SK-N-SH (cell line): ENCODE results near the gene SCOC. TPM values are rescaled to one million over a fixed set of nuclear protein-coding genes. Genes with fewer than 3 reads are reported as not detected.

Experiments used
- CTCF ChIA-PET: fragments of 300-600, 350-600 bp; formaldehyde crosslinking; extraction: SDS; loops from one replicate; lab custom pipeline; 2021; lab: Yijun Ruan, JAX
- POLR2A ChIA-PET: fragments of 350-600 bp; sonication (Branson Sonifier 250); formaldehyde crosslinking; extraction: SDS; loops from one replicate; lab custom pipeline; 2020; ENCODE audit warnings: antibody characterized with exemption, inconsistent platforms; lab: Yijun Ruan, JAX
- DNase-seq: peaks from one replicate; pipeline ENCODE4 v3.0.0; 2012
- H2AFZ ChIP-seq: fragments of 200-600 bp; sonication (generic); 2 replicates; pipeline ENCODE4 v1.8.1; 2016; ENCODE audit warnings: antibody characterized with exemption, mild to moderate bottlenecking, low read depth
- H3F3A ChIP-seq: fragments of 200-600 bp; sonication (generic); replicated peaks from 2 replicates; pipeline ENCODE3; 2016; ENCODE audit warnings: antibody characterized with exemption, mild to moderate bottlenecking; ENCODE audit not compliant: insufficient read depth
- H3K27ac ChIP-seq, 2 experiments: fragments of 200-500 bp in 1 of 2; fragments of 200-600 bp in 1 of 2; sonication (Bioruptor generic) in 1 of 2; sonication (generic), shearing (Covaris generic) in 1 of 2; 2 replicates each; pipeline versions ENCODE4 v1.5.1 to v1.6.1; 2014 to 2016; ENCODE audit warnings: low read depth in 2 of 2, inconsistent platforms in 1 of 2, low read length in 1 of 2, mild to moderate bottlenecking in 1 of 2, mixed read lengths in 1 of 2
- H3K27me3 ChIP-seq: fragments of 200-600 bp; sonication (generic), shearing (Covaris generic); 2 replicates; pipeline ENCODE4 v1.6.1; 2016; ENCODE audit warnings: mixed run types; ENCODE audit not compliant: insufficient read depth
- H3K36me3 ChIP-seq, 2 experiments: fragments of 200-500 bp in 1 of 2; fragments of 200-600 bp in 1 of 2; sonication (Bioruptor generic) in 1 of 2; sonication (generic) in 1 of 2; replicated peaks in 1 of 2; 2 replicates each; pipeline versions ENCODE3 to v1.5.1; 2014 to 2016; ENCODE audit warnings: low read length in 1 of 2, mild to moderate bottlenecking in 1 of 2; ENCODE audit not compliant: insufficient read depth in 2 of 2, control insufficient read depth in 1 of 2
- H3K4me1 ChIP-seq, 2 experiments: fragments of 200-500 bp in 1 of 2; fragments of 200-600 bp in 1 of 2; sonication (Bioruptor generic) in 1 of 2; sonication (generic), shearing (Covaris generic) in 1 of 2; 2 replicates each; pipeline versions ENCODE4 v1.5.1 to v1.6.1; 2014 to 2016; ENCODE audit warnings: low read depth in 1 of 2, low read length in 1 of 2, mixed run types in 1 of 2; ENCODE audit not compliant: insufficient read depth in 2 of 2, control insufficient read depth in 1 of 2
- H3K4me2 ChIP-seq: fragments of 200-600 bp; sonication (generic), shearing (Covaris generic); 2 replicates; pipeline ENCODE4 v1.6.1; 2017; ENCODE audit warnings: mixed run types
- H3K4me3 ChIP-seq, 2 experiments: fragments of 200-500 bp in 1 of 2; fragments of 200-600 bp in 1 of 2; sonication (Bioruptor generic) in 1 of 2; sonication (generic), shearing (Covaris generic) in 1 of 2; 2 replicates each; pipeline versions ENCODE4 v1.5.1 to v1.8.1; 2014 to 2016; ENCODE audit warnings: low read depth in 2 of 2, inconsistent platforms in 1 of 2, low read length in 1 of 2, mild to moderate bottlenecking in 1 of 2, mixed read lengths in 1 of 2, moderate library complexity in 1 of 2
- H3K79me2 ChIP-seq: fragments of 200-600 bp; sonication (generic); 2 replicates; pipeline ENCODE4 v1.8.1; 2017; ENCODE audit warnings: mild to moderate bottlenecking; ENCODE audit not compliant: insufficient read depth
- H3K9ac ChIP-seq: fragments of 200-600 bp; sonication (generic); 2 replicates; pipeline ENCODE4 v1.6.1; 2017; ENCODE audit warnings: mixed run types
- H3K9me2 ChIP-seq: fragments of 200-600 bp; sonication (generic); 2 replicates; pipeline ENCODE4 v1.6.1; 2017; ENCODE audit warnings: mixed run types
- H3K9me3 ChIP-seq: fragments of 200-600 bp; sonication (generic); 2 replicates; pipeline ENCODE4 v1.6.1; 2017; ENCODE audit warnings: mixed run types, mild to moderate bottlenecking, moderate library complexity
- H4K20me1 ChIP-seq: fragments of 200-600 bp; sonication (generic); 2 replicates; pipeline ENCODE4 v1.6.1; 2017; ENCODE audit warnings: mild to moderate bottlenecking, mixed run types; ENCODE audit not compliant: insufficient read depth
- CHD2 ChIP-seq: fragments of 150-350 bp; IDR thresholded peaks from 2 replicates; pipeline ENCODE4 v1.6.1; 2018; ENCODE audit warnings: low read length; ENCODE audit not compliant: partially characterized antibody
- CTCF ChIP-seq: fragments of 200-600 bp; sonication (generic); IDR thresholded peaks from 2 replicates; pipeline ENCODE4 v1.6.1; 2017; ENCODE audit warnings: antibody characterized with exemption, mild to moderate bottlenecking, moderate library complexity
- EZH2phosphoT487 ChIP-seq: fragments of 200-600 bp; sonication (generic); IDR thresholded peaks from 2 replicates; pipeline ENCODE4 v1.6.1; 2017; ENCODE audit warnings: low read depth, mixed run types, mild to moderate bottlenecking, antibody characterized with exemption, moderate library complexity, borderline replicate concordance
- FOSL2 ChIP-seq: IDR thresholded peaks from 2 replicates; pipeline ENCODE4 v1.4.0; 2012; ENCODE audit warnings: low read depth, mild to moderate bottlenecking, moderate library complexity, borderline replicate concordance
- GABPA ChIP-seq: IDR thresholded peaks from 2 replicates; pipeline ENCODE4 v1.4.0; 2012; ENCODE audit warnings: low read depth, mild to moderate bottlenecking
- GATA2 ChIP-seq: sonication (generic); formaldehyde crosslinking; IDR thresholded peaks from 2 replicates; pipeline ENCODE4 v1.5.0; 2020; ENCODE audit warnings: mild to moderate bottlenecking, missing genetic modification reagents
- MEF2A ChIP-seq: IDR thresholded peaks from 2 replicates; pipeline ENCODE4 v1.4.0; 2012; ENCODE audit warnings: low read depth, borderline replicate concordance
- MXI1 ChIP-seq: IDR thresholded peaks from 2 replicates; pipeline ENCODE4 v1.6.1; 2012; ENCODE audit warnings: mild to moderate bottlenecking, low read depth, low read length, improper control_type of control experiment
- NFIC ChIP-seq: IDR thresholded peaks from 2 replicates; pipeline ENCODE4 v1.4.0; 2012; ENCODE audit warnings: borderline replicate concordance
- PBX3 ChIP-seq: IDR thresholded peaks from 2 replicates; pipeline ENCODE4; 2012
- SIN3A ChIP-seq: IDR thresholded peaks from 2 replicates; pipeline ENCODE4 v1.6.1; 2012; ENCODE audit warnings: low read depth, mild to moderate bottlenecking, low read length, moderate library complexity, borderline replicate concordance
- TAF1 ChIP-seq: IDR thresholded peaks from 2 replicates; pipeline ENCODE4 v1.6.1; 2012; ENCODE audit warnings: low read depth, mild to moderate bottlenecking, low read length, moderate library complexity, borderline replicate concordance
- WGBS: methylation state at CpG from one replicate; pipeline ENCODE4 v1.1.6; 2017; ENCODE audit warnings: low lambda C conversion rate; 5-methylcytosine and 5-hydroxymethylcytosine counted together
- polyA plus RNA-seq, 3 experiments: library from polyadenylated mRNA; depleted of rRNA; stranded (reverse); fragments of >200 nt; gene quantifications; 2 replicates each; pipeline ENCODE4 v1.2.3, GENCODE V29; 2012

The SCOC gene
- polyA plus RNA-seq, 1 of the 3 experiments (the other 2 are of a cell fraction) = 16.0 TPM

DNA sequence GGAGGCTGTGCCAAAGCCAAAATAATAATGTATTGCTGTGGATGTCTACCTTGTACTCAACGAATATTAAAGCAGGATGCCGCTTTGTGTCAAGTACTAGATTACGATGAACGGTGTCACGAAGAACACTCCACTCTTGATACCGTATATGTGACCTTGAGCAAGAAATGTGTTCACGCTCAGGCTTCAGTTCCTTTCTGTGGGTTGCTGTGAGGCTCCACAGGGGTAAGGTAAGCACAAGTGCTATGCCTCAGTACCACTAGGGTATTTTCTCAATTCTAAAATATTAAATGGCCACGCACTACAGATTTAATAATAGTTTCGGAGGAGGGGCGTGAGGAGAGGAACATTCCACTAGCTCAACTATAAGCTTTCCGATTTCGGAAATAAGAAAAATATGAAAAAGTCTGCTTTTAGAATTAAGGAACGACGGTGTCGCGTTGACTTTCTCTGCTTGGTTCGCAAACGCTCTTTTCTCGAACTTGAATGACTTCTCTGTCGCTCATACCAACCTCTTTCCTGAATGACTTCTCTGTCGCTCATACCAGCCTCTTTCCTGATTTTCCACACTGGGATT lies 607 bp upstream of the SCOC start:
- H3K79me2 ChIP-seq = peaks cover 43% of the 10 kb centered on the region
- H3K9me2 ChIP-seq = no peaks in the 10 kb centered on the region
- H3K27ac ChIP-seq = peak overlapping the region; percentile 83 to 95
- H4K20me1 ChIP-seq = peaks cover 34% of the 10 kb centered on the region; the same call in 1 of the 2 replicates
- peaks cover 22 to 23% of the 10 kb centered on the region in 2 experiments; a peak in 3 of 4 replicates for H3K4me1 ChIP-seq
- peak overlapping the region; percentile 80 to 93 for H3K4me3 ChIP-seq
- peak; percentile 34 for DNase-seq
- peaks cover 0 to 2% of the 10 kb centered on the region in 2 experiments for H3K36me3 ChIP-seq
- TF ChIP-seq CTCF (peak; percentile 38; the same call in 1 of the 2 replicates), MXI1 (peak; percentile 16; the same call in 1 of the 2 replicates), TAF1 (no peak)
- TF ChIP-seq, all 33 proteins: peak for 2
- peak overlapping the region; percentile 81 for H3K4me2 ChIP-seq
- peaks cover 17% of the 10 kb centered on the region for H3F3A ChIP-seq
- ChIA-PET CTCF (interaction anchor here (0.9 to 6.6 kb wide), 10 partner anchors 10 to 478 kb away, joined by 3 to 63 read pairs (median 5); partner anchors contain the start of gene CLGN), POLR2A (interaction anchor here (0.6 to 2.9 kb wide), 7 partner anchors 10 to 703 kb away, joined by 3 to 13 read pairs (median 4); partner anchors contain the start of genes CLGN and ELMOD2)
- H3K9ac ChIP-seq = peak overlapping the region; percentile 77
- peak overlapping the region; percentile 96 for H2AFZ ChIP-seq
- H3K9me3 ChIP-seq = no peaks in the 10 kb centered on the region
- WGBS = 1% methylated on average over 21 of the region's 21 CpGs
- H3K27me3 ChIP-seq = no peaks in the 10 kb centered on the region

DNA sequence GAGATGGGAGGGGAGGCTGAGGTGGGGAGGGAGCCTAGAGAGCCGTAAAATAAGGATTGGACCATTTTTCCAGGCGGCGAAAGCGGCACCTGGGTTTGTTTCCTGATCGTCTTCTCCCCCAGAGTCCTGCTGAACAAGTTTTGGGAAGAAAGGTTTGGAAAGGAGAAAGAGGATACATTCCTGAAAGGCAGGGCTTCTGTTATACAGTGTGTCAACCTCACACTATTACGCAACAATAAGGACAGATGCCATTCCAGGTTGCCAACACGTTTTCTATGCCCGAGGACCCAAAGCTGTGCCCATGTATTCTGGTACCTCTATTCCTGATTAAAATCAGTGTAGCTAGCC lies 658 bp downstream of the SCOC start:
- Histone ChIP-seq H3K27ac (peak overlapping the region; percentile 85 to 91), H3K36me3 (peaks cover 2 to 4% of the 10 kb centered on the region in 2 experiments), H3K79me2 (peaks cover 55% of the 10 kb centered on the region), H3K9me3 (no peaks in the 10 kb centered on the region), H3F3A (peaks cover 14% of the 10 kb centered on the region), H3K4me2 (peak overlapping the region; percentile 95), H3K4me1 (peaks cover 22 to 23% of the 10 kb centered on the region in 2 experiments; a peak in 3 of 4 replicates), H2AFZ (peak overlapping the region; percentile 65; the same call in 1 of the 2 replicates), H3K9me2 (no peaks in the 10 kb centered on the region), H3K27me3 (no peaks in the 10 kb centered on the region), H3K9ac (peak overlapping the region; percentile 90), H4K20me1 (peaks cover 37% of the 10 kb centered on the region), H3K4me3 (peak overlapping the region; percentile 88 to 93)
- TF ChIP-seq FOSL2 (no peak), PBX3 (no peak), CHD2 (no peak), MEF2A (no peak), NFIC (no peak), GATA2 (no peak), GABPA (no peak), EZH2phosphoT487 (no peak), SIN3A (no peak), MXI1 (no peak), TAF1 (no peak)
- ChIA-PET CTCF (interaction anchor here (0.9 to 6.6 kb wide), 2 partner anchors 12 to 44 kb away, joined by 3 to 63 read pairs; no protein-coding TSS in a partner anchor), POLR2A (interaction anchor here (1.1 to 2.9 kb wide), 5 partner anchors 12 to 150 kb away, joined by 3 to 13 read pairs (median 4); partner anchors contain the start of genes CLGN and ELMOD2)
- no peak for DNase-seq
- WGBS = 3% methylated on average over 7 of the region's 8 CpGs
